Common myeloid progenitor, CD34-positive (primary cell): ENCODE measurements around the gene PGA3.
"Not testable (repeated sequence)": the region's sequence is repeated elsewhere in the genome, so short reads cannot be mapped to it uniquely, and the experiment has no call there.

Experiments used
- CTCF ChIA-PET: fragments of 350-600 bp; sonication (Branson Sonifier 250); formaldehyde crosslinking; loops from one replicate; lab custom pipeline; 2021; ENCODE audit warnings: antibody characterized with exemption; lab: Charles Lee
- POLR2A ChIA-PET: fragments of 350-600 bp; sonication (Branson Sonifier 250); formaldehyde crosslinking; loops from one replicate; lab custom pipeline; 2021; ENCODE audit warnings: antibody characterized with exemption; lab: Charles Lee
- DNase-seq, 3 donors: peaks; one replicate each; pipeline versions ENCODE4 v3.0.0 to v3.0.0-alpha.2; 2013
- H3K27ac ChIP-seq, 2 experiments: 1 replicate in 1 of 2; 2 replicates in 1 of 2; pipeline ENCODE4 v1.7.0; 2013; ENCODE audit warnings: inconsistent platforms in 2 of 2, low read length in 2 of 2, mild to moderate bottlenecking in 2 of 2, low read depth in 1 of 2, moderate library complexity in 1 of 2; ENCODE audit not compliant: severe bottlenecking in 2 of 2, insufficient read depth in 1 of 2, poor library complexity in 1 of 2
- H3K27me3 ChIP-seq, 5 experiments: replicated peaks in 2 of 5; 1 replicate in 3 of 5; 2 replicates in 2 of 5; pipeline versions ENCODE4 v1.6.1 to v1.7.0; 2013; ENCODE audit warnings: low read length in 4 of 5, mild to moderate bottlenecking in 2 of 5, moderate library complexity in 2 of 5, inconsistent platforms in 1 of 5; ENCODE audit not compliant: insufficient read depth in 5 of 5, control insufficient read depth in 4 of 5
- H3K36me3 ChIP-seq, 4 experiments: 1 replicate in 2 of 4; 2 replicates in 2 of 4; pipeline versions ENCODE4 v1.6.1 to v1.7.0; 2013; ENCODE audit warnings: low read length in 3 of 4, control low read depth in 1 of 4, mild to moderate bottlenecking in 1 of 4; ENCODE audit not compliant: control insufficient read depth in 4 of 4, insufficient read depth in 4 of 4
- H3K4me1 ChIP-seq, 4 experiments: 1 replicate in 3 of 4; 2 replicates in 1 of 4; pipeline versions ENCODE4 v1.6.1 to v1.7.1; 2013; ENCODE audit warnings: low read length in 3 of 4, mild to moderate bottlenecking in 3 of 4, control low read depth in 1 of 4, inconsistent platforms in 1 of 4, moderate library complexity in 1 of 4; ENCODE audit not compliant: control insufficient read depth in 4 of 4, insufficient read depth in 4 of 4; ENCODE audit errors: control extremely low read depth in 1 of 4
- H3K4me3 ChIP-seq, 7 experiments: 1 replicate in 4 of 7; 2 replicates in 3 of 7; pipeline versions ENCODE4 v1.5.1 to v1.7.0; 2013; ENCODE audit warnings: mild to moderate bottlenecking in 7 of 7, low read length in 6 of 7, moderate library complexity in 6 of 7, inconsistent platforms in 2 of 7, low read depth in 2 of 7, control low read depth in 1 of 7; ENCODE audit not compliant: insufficient read depth in 4 of 7, control insufficient read depth in 1 of 7; ENCODE audit errors: extremely low read depth in 1 of 7
- H3K9me3 ChIP-seq, 5 experiments: 1 replicate in 4 of 5; 2 replicates in 1 of 5; pipeline versions ENCODE4 v1.6.1 to v1.7.1; 2013; ENCODE audit warnings: low read length in 4 of 5, mild to moderate bottlenecking in 2 of 5, inconsistent platforms in 1 of 5, low read depth in 1 of 5, moderate library complexity in 1 of 5; ENCODE audit not compliant: control insufficient read depth in 4 of 5, insufficient read depth in 2 of 5; ENCODE audit errors: control extremely low read depth in 1 of 5
- WGBS: methylation state at CpG from one replicate; pipeline ENCODE4 v1.1.5; 2013; ENCODE audit not compliant: insufficient coverage; 5-methylcytosine and 5-hydroxymethylcytosine counted together

PGA3 gene

GRCh38 chr11:61163714-61164605, 39.4 kb upstream of the PGA3 start:
- WGBS = 82% methylated on average over 11 of the region's 13 CpGs
- H3K4me3 ChIP-seq = no peak overlapping the region
- H3K36me3 ChIP-seq = no peaks in the 10 kb centered on the region
- peaks cover 13 to 51% (median 27%) of the 10 kb centered on the region in 4 experiments for H3K4me1 ChIP-seq
- H3K27ac ChIP-seq = peak overlapping the region in 1 of 2 experiments; percentile 32
- ChIA-PET POLR2A (no interaction called here), CTCF (no interaction called here)
- no peaks in the 10 kb centered on the region for H3K9me3 ChIP-seq
- H3K27me3 ChIP-seq = no peaks in the 10 kb centered on the region
- DNase-seq = peak; percentile 35 to 76 (median 75)

GRCh38 chr11:61164606-61165424, 38.5 kb upstream of the PGA3 start:
- H3K27ac ChIP-seq = peak overlapping the region in 1 of 2 experiments; percentile 32
- CTCF ChIA-PET = no interaction called here
- DNase-seq = no peak
- peaks cover 13 to 51% (median 27%) of the 10 kb centered on the region in 4 experiments for H3K4me1 ChIP-seq
- no peak overlapping the region for H3K4me3 ChIP-seq
- no peaks in the 10 kb centered on the region for H3K9me3 ChIP-seq
- H3K27me3 ChIP-seq = no peaks in the 10 kb centered on the region
- POLR2A ChIA-PET = no interaction called here
- H3K36me3 ChIP-seq = no peaks in the 10 kb centered on the region
- WGBS = 89% methylated on average over 11 of the region's 13 CpGs

- H3K27me3 ChIP-seq, POLR2A ChIA-PET, H3K4me3 ChIP-seq, DNase-seq, H3K9me3 ChIP-seq, H3K27ac ChIP-seq, H3K36me3 ChIP-seq, CTCF ChIA-PET: not testable (repeated sequence)
- H3K4me1 ChIP-seq = peaks cover 13 to 43% (median 19%) of the 10 kb centered on the region in 4 experiments
- WGBS = no CpG with 5 or more reads among the region's 7 CpGs
Measured at GRCh38 chr11:61165785-61166184, 37.5 kb upstream of the PGA3 start.

- H3K4me3 ChIP-seq, DNase-seq, H3K36me3 ChIP-seq, CTCF ChIA-PET, POLR2A ChIA-PET, H3K27me3 ChIP-seq, H3K27ac ChIP-seq, H3K9me3 ChIP-seq: not testable (repeated sequence)
- WGBS = 95% methylated on average over 18 of the region's 31 CpGs
- H3K4me1 ChIP-seq = peaks cover 13 to 42% (median 17%) of the 10 kb centered on the region in 4 experiments
Measured at GRCh38 chr11:61166331-61166730, 37.0 kb upstream of the PGA3 start.

- WGBS = 100% methylated on average over 3 of the region's 9 CpGs
- POLR2A ChIA-PET = interaction anchor here (0.6 kb wide), 1 partner anchor 10 kb away, joined by 4 read pairs; no protein-coding TSS in a partner anchor
- Histone ChIP-seq H3K27ac (no peak overlapping the region), H3K9me3 (peaks cover 0 to 4% (median 0%) of the 10 kb centered on the region in 5 experiments), H3K4me1 (peaks cover 10 to 47% (median 19%) of the 10 kb centered on the region in 4 experiments), H3K27me3 (no peaks in the 10 kb centered on the region), H3K36me3 (no peaks in the 10 kb centered on the region), H3K4me3 (no peak overlapping the region)
- no peak for DNase-seq
- CTCF ChIA-PET = interaction anchor here (0.7 to 3.8 kb wide), 2 partner anchors 13 to 19 kb away, joined by 3 to 12 read pairs; no protein-coding TSS in a partner anchor
Measured at GRCh38 chr11:61168042-61168688, 35.1 kb upstream of the PGA3 start.

GRCh38 chr11:61168800-61169199, 34.5 kb upstream of the PGA3 start:
- H3K9me3 ChIP-seq = peaks cover 0 to 4% (median 0%) of the 10 kb centered on the region in 5 experiments
- H3K27me3 ChIP-seq = no peaks in the 10 kb centered on the region
- H3K27ac ChIP-seq = no peak overlapping the region
- DNase-seq = peak in 2 of 3 donors; percentile 28 to 49
- ChIA-PET POLR2A (interaction anchor here (0.6 kb wide), 1 partner anchor 9 kb away, joined by 4 read pairs; no protein-coding TSS in a partner anchor), CTCF (interaction anchor here (3.8 kb wide), 1 partner anchor 19 kb away, joined by 12 read pairs; no protein-coding TSS in a partner anchor)
- no peaks in the 10 kb centered on the region for H3K36me3 ChIP-seq
- H3K4me3 ChIP-seq = no peak overlapping the region
- H3K4me1 ChIP-seq = peaks cover 9 to 45% (median 19%) of the 10 kb centered on the region in 4 experiments
- WGBS = 83% methylated on average over 1 of the region's 1 CpG
